H9 (cell line): ENCODE results near the gene GLCCI1. TPM values are rescaled to one million over a fixed set of nuclear protein-coding genes. Genes with fewer than 3 reads are reported as not detected.

Experiments
- DNase-seq: peaks from one replicate; pipeline ENCODE4 v3.0.0-alpha.2; 2017
- H2AFZ ChIP-seq: one replicate; pipeline ENCODE4 v1.6.1; 2013; ENCODE audit warnings: mild to moderate bottlenecking, low read length, control low read depth, moderate library complexity
- H2AK5ac ChIP-seq: 2 replicates; pipeline ENCODE4 v1.6.1; 2013; ENCODE audit warnings: low read length, control low read depth, mixed read lengths; ENCODE audit not compliant: insufficient read length
- H2BK120ac ChIP-seq: one replicate; pipeline ENCODE4 v1.6.1; 2013; ENCODE audit warnings: low read depth, mild to moderate bottlenecking, low read length, control low read depth, inconsistent platforms; ENCODE audit not compliant: poor library complexity, severe bottlenecking
- H2BK12ac ChIP-seq: 2 replicates; pipeline ENCODE4 v1.6.1; 2013; ENCODE audit warnings: low read length, control low read depth, mixed read lengths, low read depth; ENCODE audit not compliant: insufficient read length
- H2BK15ac ChIP-seq: 2 replicates; pipeline ENCODE4 v1.6.1; 2013; ENCODE audit warnings: low read depth, low read length, control low read depth
- H2BK20ac ChIP-seq: one replicate; pipeline ENCODE4 v1.6.1; 2013; ENCODE audit warnings: low read depth, mild to moderate bottlenecking, low read length, control low read depth, inconsistent platforms; ENCODE audit not compliant: poor library complexity, severe bottlenecking
- H2BK5ac ChIP-seq: 2 replicates; pipeline ENCODE4 v1.6.1; 2013; ENCODE audit warnings: low read length, control low read depth, mixed read lengths; ENCODE audit not compliant: insufficient read length
- H3K14ac ChIP-seq: 2 replicates; pipeline ENCODE4 v1.6.1; 2013; ENCODE audit warnings: low read length, control low read depth; ENCODE audit not compliant: insufficient read depth
- H3K18ac ChIP-seq: 2 replicates; pipeline ENCODE4 v1.6.1; 2013; ENCODE audit warnings: low read depth, mild to moderate bottlenecking, mixed read lengths, low read length, control low read depth; ENCODE audit not compliant: insufficient read length
- H3K23ac ChIP-seq: 2 replicates; pipeline ENCODE4 v1.6.1; 2013; ENCODE audit warnings: low read length, control low read depth, mixed read lengths, low read depth; ENCODE audit not compliant: insufficient read length
- H3K23me2 ChIP-seq: 2 replicates; pipeline ENCODE4 v1.6.1; 2013; ENCODE audit warnings: low read depth, mild to moderate bottlenecking, mixed read lengths, low read length, control low read depth; ENCODE audit not compliant: insufficient read length, poor library complexity, severe bottlenecking
- H3K27ac ChIP-seq: 2 replicates; pipeline ENCODE4 v1.5.1; 2013; ENCODE audit warnings: low read length, control low read depth, mixed read lengths, low read depth; ENCODE audit not compliant: insufficient read length
- H3K27me3 ChIP-seq: 2 replicates; pipeline ENCODE4 v1.6.1; 2013; ENCODE audit warnings: low read length, control low read depth, inconsistent platforms; ENCODE audit not compliant: insufficient read depth
- H3K4ac ChIP-seq: 2 replicates; pipeline ENCODE4 v1.6.1; 2013; ENCODE audit warnings: low read depth, mild to moderate bottlenecking, control low read depth, inconsistent platforms, low read length, moderate library complexity
- H3K4me1 ChIP-seq: 2 replicates; pipeline ENCODE4 v1.6.1; 2013; ENCODE audit warnings: low read length, control low read depth, inconsistent platforms; ENCODE audit not compliant: insufficient read depth
- H3K4me2 ChIP-seq: 2 replicates; pipeline ENCODE4 v1.6.1; 2013; ENCODE audit warnings: low read length, control low read depth, mixed read lengths; ENCODE audit not compliant: insufficient read length, insufficient read depth
- H3K56ac ChIP-seq: 2 replicates; pipeline ENCODE4 v1.6.1; 2013; ENCODE audit warnings: low read depth, mild to moderate bottlenecking, mixed read lengths, low read length, control low read depth; ENCODE audit not compliant: insufficient read length
- H3K79me1 ChIP-seq: 2 replicates; pipeline ENCODE4 v1.6.1; 2013; ENCODE audit warnings: low read depth, mild to moderate bottlenecking, moderate library complexity, low read length, control low read depth, inconsistent platforms; ENCODE audit not compliant: insufficient read depth, poor library complexity, severe bottlenecking
- H3K79me2 ChIP-seq: 2 replicates; pipeline ENCODE4 v1.6.1; 2013; ENCODE audit warnings: low read length, control low read depth, inconsistent platforms; ENCODE audit not compliant: insufficient read depth
- H3K9ac ChIP-seq: 2 replicates; pipeline ENCODE4 v1.6.1; 2013; ENCODE audit warnings: low read length, control low read depth, mixed read lengths; ENCODE audit not compliant: insufficient read length; ENCODE audit errors: extremely low read depth
- H3K9me3 ChIP-seq: one replicate; pipeline ENCODE4 v1.6.1; 2013; ENCODE audit warnings: low read depth, low read length, inconsistent platforms; ENCODE audit not compliant: control insufficient read depth
- H3T11ph ChIP-seq: one replicate; pipeline ENCODE4 v1.6.1; 2013; ENCODE audit warnings: mild to moderate bottlenecking, low read length, control low read depth, inconsistent platforms
- H4K20me1 ChIP-seq: one replicate; pipeline ENCODE4 v1.6.1; 2013; ENCODE audit not compliant: control insufficient read depth, insufficient read length, insufficient read depth
- H4K5ac ChIP-seq: 2 replicates; pipeline ENCODE4 v1.6.1; 2013; ENCODE audit warnings: low read depth, mild to moderate bottlenecking, mixed read lengths, low read length, control low read depth; ENCODE audit not compliant: insufficient read length
- H4K8ac ChIP-seq: replicated peaks from 2 replicates; pipeline ENCODE4 v1.6.1; 2013; ENCODE audit warnings: low read length, control low read depth, mixed read lengths, low read depth; ENCODE audit not compliant: insufficient read length
- H4K91ac ChIP-seq: 2 replicates; pipeline ENCODE4 v1.6.1; 2013; ENCODE audit warnings: low read depth, mild to moderate bottlenecking, moderate library complexity, mixed read lengths, low read length, control low read depth; ENCODE audit not compliant: insufficient read length
- H3K27ac Mint-ChIP-seq, 3 experiments: 2 replicates in 2 of 3; 3 replicates in 1 of 3; pipeline ENCODE4 v1.8.0; 2020 to 2021; ENCODE audit warnings: mixed read lengths in 3 of 3, mild to moderate bottlenecking in 1 of 3, moderate library complexity in 1 of 3
- H3K27me3 Mint-ChIP-seq: 2 replicates; pipeline ENCODE4 v1.8.0; 2021; ENCODE audit warnings: low read depth, mild to moderate bottlenecking, moderate library complexity, mixed read lengths
- H3K36me3 Mint-ChIP-seq, 3 experiments: 2 replicates in 2 of 3; 3 replicates in 1 of 3; pipeline ENCODE4 v1.8.0; 2020 to 2021; ENCODE audit warnings: low read depth in 3 of 3, mixed read lengths in 3 of 3; ENCODE audit not compliant: insufficient read depth in 1 of 3
- H3K4me1 Mint-ChIP-seq, 2 experiments: 2 replicates each; pipeline ENCODE4 v1.8.0; 2020; ENCODE audit warnings: mixed read lengths in 2 of 2
- H3K4me3 Mint-ChIP-seq, 2 experiments: 2 replicates in 1 of 2; 3 replicates in 1 of 2; pipeline ENCODE4 v1.8.0; 2020 to 2021; ENCODE audit warnings: mild to moderate bottlenecking in 2 of 2, mixed read lengths in 2 of 2, moderate library complexity in 1 of 2
- H3K9me3 Mint-ChIP-seq, 2 experiments: 2 replicates in 1 of 2; 3 replicates in 1 of 2; pipeline ENCODE4 v1.8.0; 2020; ENCODE audit warnings: mild to moderate bottlenecking in 2 of 2, mixed read lengths in 2 of 2, moderate library complexity in 1 of 2
- WGBS: extraction: QIAGEN DNeasy Blood & Tissue Kit; methylation state at CpG from one replicate; pipeline ENCODE4 v1.1.7; 2013; ENCODE audit warnings: missing lambda C conversion rate, low lambda C conversion rate, mixed read lengths; ENCODE audit not compliant: insufficient read length; ENCODE audit errors: extremely low coverage; 5-methylcytosine and 5-hydroxymethylcytosine counted together
- total RNA-seq: library from RNA; stranded (reverse); gene quantifications from 2 replicates; pipeline ENCODE4 v1.2.1, GENCODE V29; 2021
- TF ChIP-seq, protein P1 (sequence below): fragments of 200-600 bp; sonication (generic); conservative IDR thresholded peaks from 3 replicates; pipeline ENCODE4 v1.8.0; 2021; ENCODE audit warnings: antibody characterized with exemption, mild to moderate bottlenecking

Gene GLCCI1
- total RNA-seq, 1 experiment from 2014 or later: 19.1 TPM

DNA sequence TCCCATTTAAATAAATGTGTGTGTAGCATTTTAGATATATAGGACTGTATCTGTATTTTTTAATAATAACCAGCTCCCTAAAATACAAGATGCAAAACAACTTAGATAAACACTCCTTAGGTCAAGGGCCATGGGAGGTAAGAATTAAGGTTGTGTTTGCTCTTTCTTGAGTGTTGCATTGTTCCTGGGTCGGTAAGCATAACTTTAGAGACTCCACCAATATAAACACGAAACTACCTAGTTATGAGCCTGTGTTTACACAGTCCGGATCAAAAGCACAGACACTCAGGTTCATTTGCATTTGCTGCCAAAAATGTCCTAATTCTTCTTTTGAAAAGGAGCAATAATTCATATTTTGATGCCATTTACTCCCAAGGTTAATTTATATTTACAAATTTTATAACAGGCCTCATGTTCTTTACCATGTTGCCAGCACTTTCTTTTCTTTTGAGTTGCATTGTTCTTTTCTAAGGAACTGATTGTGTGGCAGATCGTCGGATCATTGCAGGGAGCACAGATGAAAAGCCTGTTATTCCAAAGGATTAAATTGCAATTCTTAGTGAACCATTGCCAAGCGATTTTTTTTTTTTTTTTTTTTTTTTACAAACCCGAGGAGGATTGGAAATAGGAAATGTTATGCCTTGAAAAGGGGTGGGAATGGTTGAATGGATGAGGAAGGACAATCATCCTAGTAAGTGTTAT, 45.8 kb upstream of the GLCCI1 start:
- no peak overlapping the region for H4K8ac ChIP-seq
- H3T11ph ChIP-seq: no peak overlapping the region
- H3K27ac ChIP-seq: no peak overlapping the region
- no peak overlapping the region for H3K18ac ChIP-seq
- no peak overlapping the region for H2AFZ ChIP-seq
- Mint-ChIP-seq H3K4me3 (no peak overlapping the region), H3K27ac (no peak overlapping the region), H3K4me1 (peaks cover 55 to 64% of the 10 kb centered on the region in 2 experiments), H3K36me3 (no peaks in the 10 kb centered on the region), H3K27me3 (no peaks in the 10 kb centered on the region), H3K9me3 (no peaks in the 10 kb centered on the region)
- H2BK120ac ChIP-seq: no peak overlapping the region
- no peak overlapping the region for H4K5ac ChIP-seq
- H3K9ac ChIP-seq: no peak overlapping the region
- H3K79me2 ChIP-seq: no peaks in the 10 kb centered on the region
- H2BK20ac ChIP-seq: no peak overlapping the region
- no peak overlapping the region for H3K4ac ChIP-seq
- H3K14ac ChIP-seq: no peak overlapping the region
- H3K23me2 ChIP-seq: no peaks in the 10 kb centered on the region
- no peak for DNase-seq
- H2BK5ac ChIP-seq: no peak overlapping the region
- no CpG with 5 or more reads among the region's 7 CpGs for WGBS
- H2AK5ac ChIP-seq: no peak overlapping the region
- H2BK15ac ChIP-seq: no peak overlapping the region
- TF ChIP-seq, protein P1, sequence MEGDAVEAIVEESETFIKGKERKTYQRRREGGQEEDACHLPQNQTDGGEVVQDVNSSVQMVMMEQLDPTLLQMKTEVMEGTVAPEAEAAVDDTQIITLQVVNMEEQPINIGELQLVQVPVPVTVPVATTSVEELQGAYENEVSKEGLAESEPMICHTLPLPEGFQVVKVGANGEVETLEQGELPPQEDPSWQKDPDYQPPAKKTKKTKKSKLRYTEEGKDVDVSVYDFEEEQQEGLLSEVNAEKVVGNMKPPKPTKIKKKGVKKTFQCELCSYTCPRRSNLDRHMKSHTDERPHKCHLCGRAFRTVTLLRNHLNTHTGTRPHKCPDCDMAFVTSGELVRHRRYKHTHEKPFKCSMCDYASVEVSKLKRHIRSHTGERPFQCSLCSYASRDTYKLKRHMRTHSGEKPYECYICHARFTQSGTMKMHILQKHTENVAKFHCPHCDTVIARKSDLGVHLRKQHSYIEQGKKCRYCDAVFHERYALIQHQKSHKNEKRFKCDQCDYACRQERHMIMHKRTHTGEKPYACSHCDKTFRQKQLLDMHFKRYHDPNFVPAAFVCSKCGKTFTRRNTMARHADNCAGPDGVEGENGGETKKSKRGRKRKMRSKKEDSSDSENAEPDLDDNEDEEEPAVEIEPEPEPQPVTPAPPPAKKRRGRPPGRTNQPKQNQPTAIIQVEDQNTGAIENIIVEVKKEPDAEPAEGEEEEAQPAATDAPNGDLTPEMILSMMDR: no peak
- H4K20me1 ChIP-seq: no peaks in the 10 kb centered on the region
- H3K56ac ChIP-seq: no peak overlapping the region
- H3K27me3 ChIP-seq: no peaks in the 10 kb centered on the region
- H4K91ac ChIP-seq: no peak overlapping the region
- H3K79me1 ChIP-seq: no peaks in the 10 kb centered on the region
- peaks cover 7% of the 10 kb centered on the region for H3K4me1 ChIP-seq
- no peak overlapping the region for H2BK12ac ChIP-seq
- no peak overlapping the region for H3K4me2 ChIP-seq
- no peaks in the 10 kb centered on the region for H3K9me3 ChIP-seq
- H3K23ac ChIP-seq: no peak overlapping the region
